Measurements from ENCODE around the gene CTNNA3. TPM values are rescaled to one million over a fixed set of nuclear protein-coding genes. Genes with fewer than 3 reads are reported as not detected.

CTNNA3 gene
- polyA plus RNA-seq, 1 experiment: 0.26 TPM

GRCh38 chr10:67678335-67678974 lies 17.5 kb downstream of the CTNNA3 start:
- CTCF ChIA-PET: interaction anchor here (2.9 kb wide), 1 partner anchor 19 kb away, joined by 10 read pairs; no protein-coding TSS in a partner anchor
- DNase-seq (ENCODE audit: low read depth, low spot score): no peak
- no peaks in the 10 kb centered on the region for H3K9me3 ChIP-seq (ENCODE audit: control insufficient read depth, insufficient read depth, low read length)
- no peak for TF ChIP-seq CTCF (IDR thresholded peaks at IDR 0.05; ENCODE audit: low read depth, low read length)
- H3K4me3 ChIP-seq (ENCODE audit: low read depth, low read length): no peak overlapping the region
- no peak overlapping the region for H3K27ac ChIP-seq (ENCODE audit: low read depth, low read length)
- peaks cover 2% of the 10 kb centered on the region for H3K27me3 ChIP-seq (ENCODE audit: control insufficient read depth, insufficient read depth, low read length)
- POLR2A ChIA-PET: no interaction called here

GRCh38 chr10:67676208-67676825 lies 19.7 kb downstream of the CTNNA3 start:
- no peak for TF ChIP-seq CTCF (IDR thresholded peaks at IDR 0.05; ENCODE audit: low read depth, low read length)
- Histone ChIP-seq H3K27ac (ENCODE audit: low read depth, low read length) (no peak overlapping the region), H3K4me3 (ENCODE audit: low read depth, low read length) (no peak overlapping the region), H3K9me3 (ENCODE audit: control insufficient read depth, insufficient read depth, low read length) (no peaks in the 10 kb centered on the region), H3K27me3 (ENCODE audit: control insufficient read depth, insufficient read depth, low read length) (no peaks in the 10 kb centered on the region)
- POLR2A ChIA-PET: no interaction called here
- CTCF ChIA-PET: interaction anchor here (2.9 kb wide), 1 partner anchor 21 kb away, joined by 10 read pairs; no protein-coding TSS in a partner anchor
- no peak for DNase-seq (ENCODE audit: low read depth, low spot score)

GRCh38 chr10:67670401-67670800 lies 25.6 kb downstream of the CTNNA3 start:
- Histone ChIP-seq H3K27ac (ENCODE audit: low read depth, low read length) (no peak overlapping the region), H3K9me3 (ENCODE audit: control insufficient read depth, insufficient read depth, low read length) (no peaks in the 10 kb centered on the region), H3K27me3 (ENCODE audit: control insufficient read depth, insufficient read depth, low read length) (no peaks in the 10 kb centered on the region), H3K4me3 (ENCODE audit: low read depth, low read length) (no peak overlapping the region)
- ChIA-PET CTCF (interaction anchor here (0.6 kb wide), 1 partner anchor 109 kb away, joined by 3 read pairs; no protein-coding TSS in a partner anchor), POLR2A (no interaction called here)
- no peak for DNase-seq (ENCODE audit: low read depth, low spot score)
- TF ChIP-seq CTCF (IDR thresholded peaks at IDR 0.05; ENCODE audit: low read depth, low read length): no peak

GRCh38 chr10:67669978-67670377 lies 26.0 kb downstream of the CTNNA3 start:
- DNase-seq (ENCODE audit: low read depth, low spot score): no peak
- CTCF ChIA-PET: interaction anchor here (0.6 kb wide), 1 partner anchor 110 kb away, joined by 3 read pairs; no protein-coding TSS in a partner anchor

More at GRCh38 chr10:67669978-67670377, 26.0 kb downstream of the CTNNA3 start:
- H3K9me3 ChIP-seq (ENCODE audit: control insufficient read depth, insufficient read depth, low read length): no peaks in the 10 kb centered on the region
- H3K27me3 ChIP-seq (ENCODE audit: control insufficient read depth, insufficient read depth, low read length): no peaks in the 10 kb centered on the region
- no peak overlapping the region for H3K27ac ChIP-seq (ENCODE audit: low read depth, low read length)
- POLR2A ChIA-PET: no interaction called here
- no peak for TF ChIP-seq CTCF (IDR thresholded peaks at IDR 0.05; ENCODE audit: low read depth, low read length)
- H3K4me3 ChIP-seq (ENCODE audit: low read depth, low read length): no peak overlapping the region
